GM12892 (cell line): ENCODE data around the gene TMCC2.

Experiments
- POLR2AphosphoS5 ChIP-seq: IDR thresholded peaks from 2 replicates; pipeline ENCODE4 v1.6.1; 2011; ENCODE audit warnings: low read depth, low read length, control low read depth
- TAF1 ChIP-seq: IDR thresholded peaks from 2 replicates; pipeline ENCODE4 v1.6.1; 2011; ENCODE audit warnings: low read depth, mild to moderate bottlenecking, control low read depth, low read length, borderline replicate concordance

DNA sequence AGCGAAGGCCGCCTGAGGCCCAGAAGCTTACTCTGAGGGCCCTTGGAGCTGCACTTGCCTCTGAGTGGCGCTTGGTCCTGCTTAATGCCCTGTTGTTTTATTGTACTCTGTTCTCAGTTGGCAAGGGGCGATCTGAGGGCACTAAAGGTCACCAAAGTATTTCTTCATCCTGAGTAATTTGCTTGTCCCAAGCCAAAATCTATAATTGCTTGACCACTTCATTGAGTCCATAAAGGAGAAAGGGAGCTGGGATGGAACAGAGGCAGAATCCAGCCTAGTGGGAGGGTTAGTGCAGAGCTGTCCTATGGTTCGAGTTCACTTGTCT is 94.2 kb downstream of the TMCC2 start:
- TF ChIP-seq POLR2AphosphoS5: no peak
- no peak for TF ChIP-seq TAF1
